DMS153 (cell line): Measurements from ENCODE around the gene TRNAU1AP.

Source experiments
- DNase-seq: peaks from one replicate; lab custom pipeline; 2025; lab: John Stamatoyannopoulos, UW

TRNAU1AP gene

GRCh38 chr1:28613175-28613574, 60.3 kb downstream of the TRNAU1AP start:
- no peak for DNase-seq
